Measurements from ENCODE around the gene ARL3. TPM values are rescaled to one million over a fixed set of nuclear protein-coding genes. Genes with fewer than 3 reads are reported as not detected.

The ARL3 gene
- total RNA-seq, 1 donor from 2014 or later, result 6.2 TPM

DNA sequence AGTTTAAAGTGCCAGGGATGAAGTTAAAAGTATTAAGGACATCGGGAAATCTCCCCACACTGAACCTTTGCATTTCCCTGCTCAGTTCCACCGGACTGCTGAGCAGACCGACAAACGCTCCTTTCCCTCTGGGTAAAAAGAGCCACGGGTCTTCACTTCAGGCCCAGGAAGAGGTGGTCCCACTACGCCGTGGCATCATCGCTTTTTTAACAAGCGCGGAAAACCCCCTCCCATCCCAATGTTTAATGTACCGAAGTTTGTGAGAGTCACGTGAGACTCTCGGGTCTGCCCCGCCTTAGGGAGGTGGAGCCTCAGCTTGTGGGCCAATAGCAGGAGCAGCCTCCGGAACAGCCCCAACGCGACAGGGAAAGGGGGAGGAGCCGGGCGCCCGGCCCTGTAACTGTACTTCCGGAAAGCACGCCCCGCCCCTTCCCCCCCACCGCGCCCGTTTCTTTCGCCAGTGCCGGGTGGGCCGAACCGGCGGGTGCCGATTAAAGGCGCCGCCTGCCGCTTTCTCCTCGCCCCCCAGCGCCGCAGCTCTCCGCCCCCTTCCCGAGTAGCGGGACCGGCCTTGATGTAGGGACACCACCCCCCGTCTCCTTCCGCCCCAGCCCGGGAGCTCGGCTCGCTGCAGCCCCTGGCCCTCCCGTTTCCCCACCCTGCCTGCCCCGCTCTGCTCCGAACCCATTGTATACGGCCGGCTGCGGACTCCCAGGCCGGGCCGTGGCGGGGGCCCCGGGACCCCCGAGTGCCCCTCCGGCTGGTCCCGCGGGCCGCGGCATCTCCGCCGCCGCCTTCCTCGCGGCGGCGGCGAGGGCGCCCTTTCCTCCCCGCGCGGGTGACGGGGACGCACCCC lies 72.1 kb downstream of the ARL3 start:
- DNase-seq (ENCODE audit: low read depth), result peak; percentile 97

- no peak for DNase-seq (ENCODE audit: low read depth)
These were observed 72.8 kb downstream of the ARL3 start for GRCh38 chr10:102641402-102641801.

DNA sequence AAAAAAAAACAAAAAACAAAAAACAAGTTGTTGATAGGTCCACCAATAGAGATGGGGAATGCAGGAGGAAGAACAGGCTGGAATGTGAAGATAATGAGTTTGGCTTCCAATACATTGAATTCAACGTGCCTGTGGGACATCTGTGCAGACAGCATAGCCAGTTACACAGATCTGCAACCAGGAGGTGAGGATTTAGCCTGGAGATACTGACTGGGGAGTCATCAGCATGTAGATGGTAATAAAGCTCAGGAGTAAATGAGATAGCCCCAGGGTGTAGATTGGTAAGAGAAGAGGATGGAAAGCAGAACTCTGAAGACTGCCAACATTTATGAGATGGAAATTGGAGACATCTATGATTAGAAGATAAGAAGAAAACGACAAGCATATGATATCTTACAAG lies 74.7 kb downstream of the ARL3 start:
- DNase-seq (ENCODE audit: low read depth), result no peak

DNA sequence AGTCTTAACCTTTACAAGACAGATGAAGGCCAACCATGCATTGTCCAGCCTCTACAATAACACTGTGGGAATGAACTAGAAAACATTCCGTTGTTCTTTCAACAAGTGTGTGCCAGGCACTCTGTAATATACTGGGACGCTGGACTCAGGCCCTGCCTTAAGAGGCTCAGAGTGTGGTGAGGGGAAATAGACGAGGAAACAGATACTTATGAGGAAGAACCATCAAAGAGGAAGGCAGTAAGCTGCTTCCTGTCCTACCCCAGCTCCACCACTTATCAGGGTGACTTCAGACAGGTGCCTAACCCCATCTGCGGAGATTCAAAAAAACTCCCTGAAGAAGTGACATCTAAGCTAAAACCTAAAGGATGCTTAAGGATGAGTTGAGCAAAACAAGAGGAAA lies 78.8 kb downstream of the ARL3 start:
- DNase-seq (ENCODE audit: low read depth), result no peak

DNA sequence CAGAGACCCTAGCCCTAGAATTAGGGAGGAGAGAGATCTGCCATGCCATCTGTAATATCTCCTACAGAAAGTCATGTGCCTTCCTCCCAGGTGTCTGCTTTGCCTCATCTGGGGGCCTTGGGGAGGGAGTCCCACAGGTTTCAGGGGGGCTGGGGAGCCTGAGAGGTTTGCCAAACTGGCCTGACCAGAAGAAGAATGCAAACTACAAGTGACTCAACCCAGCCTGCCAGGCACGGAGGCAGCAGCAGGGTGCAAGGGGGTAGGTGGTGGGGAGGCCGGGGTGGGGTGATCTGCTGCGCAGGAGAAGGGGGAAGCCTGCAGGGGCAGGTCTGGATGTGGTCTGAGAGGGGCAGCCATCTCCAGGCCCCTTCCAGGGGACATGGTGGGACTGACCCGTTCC lies 79.5 kb downstream of the ARL3 start:
- no peak for DNase-seq (ENCODE audit: low read depth)

DNA sequence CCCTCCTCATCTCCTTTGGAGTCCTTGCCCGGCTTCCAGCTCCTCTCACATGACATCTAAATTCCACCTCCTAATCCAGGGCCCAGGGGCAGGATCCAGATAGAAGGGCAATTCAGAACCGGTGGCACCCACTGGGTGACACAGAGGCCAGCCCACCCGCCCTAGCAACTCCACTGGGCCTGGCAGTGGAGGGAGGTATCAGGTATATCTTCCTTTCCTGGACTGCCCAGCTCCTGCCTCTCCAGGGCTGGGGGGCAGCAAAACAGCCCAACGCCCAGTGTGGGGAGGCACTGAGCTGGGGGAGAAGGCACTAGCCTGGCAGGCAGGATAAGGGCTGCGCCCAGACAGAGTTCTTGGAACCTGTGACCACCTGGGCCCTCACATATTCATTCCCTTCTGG lies 80.3 kb downstream of the ARL3 start:
- no peak for DNase-seq (ENCODE audit: low read depth)

DNA sequence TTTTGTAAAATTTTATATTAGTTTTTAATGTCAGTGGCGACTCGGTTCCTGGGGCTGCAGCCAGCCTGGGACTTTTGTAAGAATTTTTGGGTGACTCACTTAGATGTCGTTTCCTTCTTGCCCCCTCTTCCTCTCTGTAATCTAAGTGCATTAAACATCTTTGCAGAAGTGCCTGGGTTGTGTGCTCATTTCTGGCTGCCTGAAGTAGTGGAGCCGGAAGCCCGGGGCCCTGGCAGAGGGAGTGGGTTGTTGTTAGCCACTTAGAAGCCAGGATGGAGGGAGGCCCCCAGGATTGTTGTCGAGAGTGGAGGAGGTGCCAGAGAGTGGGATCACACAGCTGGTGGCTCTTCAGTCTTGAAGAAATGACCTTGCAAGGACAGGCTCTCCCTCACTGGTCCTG lies 80.9 kb downstream of the ARL3 start:
- no peak for DNase-seq (ENCODE audit: low read depth)

- peak; percentile 65 for DNase-seq (ENCODE audit: low read depth)
These were observed 81.6 kb downstream of the ARL3 start for GRCh38 chr10:102632394-102633111.

DNA sequence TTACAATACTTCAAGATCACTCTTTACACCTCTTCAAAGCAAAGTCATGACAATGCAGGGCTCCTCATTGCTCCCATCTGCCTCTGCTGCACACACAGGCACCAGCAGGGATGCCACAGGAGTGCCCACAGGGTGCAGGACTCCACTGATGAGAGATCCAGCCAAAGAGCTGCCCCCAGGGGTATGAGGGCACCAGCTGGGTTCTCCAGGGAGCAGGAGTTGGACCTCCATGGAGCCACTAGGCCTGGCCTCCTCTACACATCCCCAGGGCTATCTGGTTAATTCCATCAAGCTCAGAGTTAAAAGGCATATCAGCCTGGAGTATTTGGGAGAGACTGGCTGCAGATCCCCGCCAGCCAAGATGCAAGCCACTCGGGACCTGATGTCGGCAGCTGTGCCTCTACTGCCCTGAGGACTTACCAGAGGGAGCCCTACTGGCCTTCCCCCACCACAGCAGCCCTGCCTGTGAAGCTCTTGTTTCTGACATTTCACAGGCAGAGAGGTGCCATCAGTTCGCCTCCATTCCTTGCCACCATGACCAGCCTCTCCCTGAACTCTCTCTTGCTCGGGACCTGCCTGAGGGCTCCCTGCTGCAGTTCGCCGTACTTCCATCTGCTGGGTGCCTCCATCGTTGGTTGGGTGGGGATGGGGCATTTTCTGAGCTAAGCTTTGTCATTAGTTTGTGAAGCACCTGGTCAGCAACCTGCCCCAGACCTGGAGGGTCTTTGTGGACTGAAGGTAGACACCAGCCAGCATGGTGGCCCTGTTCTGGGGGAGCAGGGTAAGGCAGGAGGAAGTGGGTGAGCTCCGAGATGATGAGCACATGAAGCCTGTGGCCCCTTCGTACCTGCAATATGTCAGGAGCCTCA lies 82.4 kb downstream of the ARL3 start:
- no peak for DNase-seq (ENCODE audit: low read depth)

GRCh38 chr10:102630663-102631062 lies 83.5 kb downstream of the ARL3 start:
- no peak for DNase-seq (ENCODE audit: low read depth)

GRCh38 chr10:102629661-102630614 lies 84.3 kb downstream of the ARL3 start:
- peak; percentile 90 for DNase-seq (ENCODE audit: low read depth)

GRCh38 chr10:102628451-102628911 lies 85.7 kb downstream of the ARL3 start:
- peak; percentile 89 for DNase-seq (ENCODE audit: low read depth)

DNA sequence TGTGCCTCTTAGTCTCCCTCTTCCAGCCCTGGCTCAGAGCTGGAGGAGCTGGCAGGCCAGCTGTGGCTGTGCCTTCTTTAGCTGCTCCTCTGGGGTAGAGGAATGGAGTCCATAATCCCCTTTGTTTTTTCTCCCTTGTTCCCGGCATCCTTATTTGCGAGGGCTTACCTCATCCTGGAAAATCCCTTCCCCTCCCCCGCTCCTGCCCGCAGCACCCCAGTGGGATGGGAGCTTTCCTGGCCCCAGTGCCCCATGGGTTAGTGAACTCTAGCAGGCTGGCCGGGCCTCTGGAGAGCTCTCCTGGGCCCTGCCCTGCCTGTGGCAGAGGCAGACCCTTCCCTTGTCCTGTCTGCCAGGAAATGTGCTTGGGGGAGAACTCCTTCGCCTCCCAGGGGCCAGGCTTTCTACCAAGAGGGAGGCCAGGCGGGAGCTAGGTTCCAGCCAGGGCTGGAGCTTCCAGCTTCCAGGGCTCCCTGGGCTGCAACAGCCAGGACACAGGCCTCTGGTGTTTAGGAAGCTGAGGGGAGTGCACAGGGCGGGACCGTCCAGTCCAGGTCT lies 86.4 kb downstream of the ARL3 start:
- peak; percentile 94 for DNase-seq (ENCODE audit: low read depth)

- no peak for DNase-seq (ENCODE audit: low read depth)
These were observed 86.9 kb downstream of the ARL3 start for GRCh38 chr10:102627291-102627735.

- DNase-seq (ENCODE audit: low read depth), result no peak
These were observed 88.0 kb downstream of the ARL3 start for GRCh38 chr10:102626026-102626685.

GRCh38 chr10:102624751-102625645 lies 89.2 kb downstream of the ARL3 start:
- no peak for DNase-seq (ENCODE audit: low read depth)

GRCh38 chr10:102624094-102624493 lies 90.1 kb downstream of the ARL3 start:
- no peak for DNase-seq (ENCODE audit: low read depth)

Data from myocyte (in vitro differentiated cells).